Liver (tissue), 9 donors: ENCODE data around the gene RMND1. TPM values are rescaled to one million over a fixed set of nuclear protein-coding genes. Genes with fewer than 3 reads are reported as not detected.

ENCODE experiments used
- DNase-seq: peaks from one replicate; pipeline ENCODE4 v3.0.0-alpha.2; 2017; ENCODE audit warnings: low spot score
- H3K27ac ChIP-seq, 2 donors: one replicate each; pipeline ENCODE4 v1.7.0; 2013; ENCODE audit warnings: inconsistent platforms in 2 of 2, low read length in 2 of 2, control low read depth in 1 of 2, low read depth in 1 of 2, mild to moderate bottlenecking in 1 of 2
- H3K27me3 ChIP-seq, 4 donors: one replicate each; pipeline versions ENCODE4 v1.6.1 to v1.7.0; 2013; ENCODE audit warnings: low read length in 3 of 4, inconsistent platforms in 1 of 4, mild to moderate bottlenecking in 1 of 4, moderate library complexity in 1 of 4; ENCODE audit not compliant: control insufficient read depth in 4 of 4, insufficient read depth in 4 of 4
- H3K36me3 ChIP-seq, 4 donors: one replicate each; pipeline versions ENCODE4 v1.6.1 to v1.7.0; 2013; ENCODE audit warnings: low read length in 3 of 4, mild to moderate bottlenecking in 3 of 4, low read depth in 1 of 4, moderate library complexity in 1 of 4; ENCODE audit not compliant: control insufficient read depth in 4 of 4, insufficient read depth in 3 of 4
- H3K4me1 ChIP-seq, 4 donors: one replicate each; pipeline versions ENCODE4 v1.6.1 to v1.7.0; 2013; ENCODE audit warnings: low read length in 3 of 4, mild to moderate bottlenecking in 3 of 4, moderate library complexity in 1 of 4; ENCODE audit not compliant: control insufficient read depth in 4 of 4, insufficient read depth in 4 of 4
- H3K4me3 ChIP-seq, 3 donors: one replicate each; pipeline versions ENCODE4 v1.6.1 to v1.7.0; 2013; ENCODE audit warnings: low read length in 3 of 3, control low read depth in 1 of 3, low read depth in 1 of 3, mild to moderate bottlenecking in 1 of 3
- H3K9ac ChIP-seq, 2 donors: one replicate each; pipeline ENCODE4 v1.7.0; 2013; ENCODE audit warnings: low read length in 2 of 2, mild to moderate bottlenecking in 2 of 2, moderate library complexity in 2 of 2, control low read depth in 1 of 2, low read depth in 1 of 2
- H3K9me3 ChIP-seq, 4 donors: one replicate each; pipeline versions ENCODE4 v1.6.1 to v1.7.0; 2013; ENCODE audit warnings: low read length in 3 of 4; ENCODE audit not compliant: control insufficient read depth in 4 of 4
- ATF3 ChIP-seq: IDR thresholded peaks from 2 replicates; pipeline ENCODE4 v1.6.1; 2016; ENCODE audit warnings: antibody characterized with exemption
- CTCF ChIP-seq: fragments of 150-350 bp; IDR thresholded peaks from 2 replicates; pipeline ENCODE4 v1.5.1; 2017; ENCODE audit warnings: improper control_type of control experiment, low read depth, low read length; ENCODE audit not compliant: missing input control
- EGR1 ChIP-seq, 2 donors: IDR thresholded peaks; 2 replicates each; pipeline ENCODE4 v1.6.1; 2016 to 2018; ENCODE audit warnings: antibody characterized with exemption in 2 of 2, low read depth in 2 of 2
- FOXA1 ChIP-seq: IDR thresholded peaks from 2 replicates; pipeline ENCODE4 v1.6.1; 2016; ENCODE audit warnings: antibody characterized with exemption
- GABPA ChIP-seq, 2 donors: IDR thresholded peaks in 1 of 2; conservative IDR thresholded peaks in 1 of 2; 2 replicates each; pipeline ENCODE4 v1.6.1; 2016; ENCODE audit warnings: antibody characterized with exemption in 2 of 2, mild to moderate bottlenecking in 1 of 2, moderate library complexity in 1 of 2
- HNF4G ChIP-seq: IDR thresholded peaks from 2 replicates; pipeline ENCODE4 v1.6.1; 2016; ENCODE audit warnings: antibody characterized with exemption
- JUND ChIP-seq, 2 donors: IDR thresholded peaks; 2 replicates each; pipeline ENCODE4 v1.6.1; 2016; ENCODE audit warnings: antibody characterized with exemption in 2 of 2
- MAX ChIP-seq: IDR thresholded peaks from 2 replicates; pipeline ENCODE4 v1.6.1; 2016; ENCODE audit warnings: antibody characterized with exemption
- NR2F2 ChIP-seq: IDR thresholded peaks from 2 replicates; pipeline ENCODE4 v1.6.1; 2016; ENCODE audit warnings: antibody characterized with exemption
- RAD21 ChIP-seq, 2 donors: IDR thresholded peaks; 2 replicates each; pipeline ENCODE4 v1.6.1; 2016; ENCODE audit warnings: antibody characterized with exemption in 2 of 2, mild to moderate bottlenecking in 2 of 2
- RXRA ChIP-seq, 2 donors: IDR thresholded peaks; 2 replicates each; pipeline ENCODE4 v1.6.1; 2017 to 2018; ENCODE audit warnings: antibody characterized with exemption in 2 of 2, mild to moderate bottlenecking in 1 of 2
- TAF1 ChIP-seq: conservative IDR thresholded peaks from 2 replicates; pipeline ENCODE4 v1.6.1; 2016; ENCODE audit warnings: antibody characterized with exemption, mild to moderate bottlenecking
- YY1 ChIP-seq: IDR thresholded peaks from 2 replicates; pipeline ENCODE4 v1.6.1; 2016; ENCODE audit warnings: antibody characterized with exemption, mild to moderate bottlenecking
- ZBTB33 ChIP-seq: IDR thresholded peaks from 2 replicates; pipeline ENCODE4 v1.6.1; 2016; ENCODE audit warnings: antibody characterized with exemption
- WGBS: extraction: QIAGEN DNeasy Blood & Tissue Kit; methylation state at CpG from one replicate; pipeline ENCODE4 v1.1.7; 2013; 5-methylcytosine and 5-hydroxymethylcytosine counted together
- polyA plus RNA-seq, 2 donors: library from polyadenylated mRNA; stranded (reverse) in 1 of 2; unstranded in 1 of 2; fragments of 200-250 nt in 1 of 2; fragments of >200 nt in 1 of 2; fragmentation: Nextera tagmentation in 1 of 2; extraction: Ambion mirVana in 1 of 2; gene quantifications; one replicate each; pipeline versions ENCODE4 v1.2.1 to v1.2.3, GENCODE V29; 2013 to 2015
- total RNA-seq, 2 donors: library from RNA; depleted of rRNA; stranded (reverse); fragments of >200 nt; gene quantifications; one replicate each; pipeline ENCODE4 v1.2.3, GENCODE V29; 2014
- donor health status: healthy.
- donor health status: healthy.
- donor health status: healthy.
- donor health status: healthy.
- donor health status: healthy.

RMND1 gene
- total and polyA plus RNA-seq, 4 donors: 13.2 to 22.6 (median 18.1) TPM

- no peak for TF ChIP-seq CTCF
Observed at GRCh38 chr6:151370509-151371078, 81.3 kb downstream of the RMND1 start (continued).

GRCh38 chr6:151365233-151365632, 86.7 kb downstream of the RMND1 start:
- WGBS: 97% methylated on average over 6 of the region's 6 CpGs
- peaks cover 10 to 21% (median 15%) of the 10 kb centered on the region in 4 donors for H3K36me3 ChIP-seq

More at GRCh38 chr6:151365233-151365632, 86.7 kb downstream of the RMND1 start:
- no peak overlapping the region for H3K4me3 ChIP-seq
- no peak overlapping the region for H3K27ac ChIP-seq
- no peak for TF ChIP-seq GABPA (IDR thresholded peaks at IDR 0.05 in 1 of 2, conservative IDR thresholded peaks at IDR 0.05 in 1 of 2)
- TF ChIP-seq YY1: no peak
- no peak for TF ChIP-seq JUND (IDR thresholded peaks at IDR 0.05)
- no peak for TF ChIP-seq TAF1
- TF ChIP-seq ATF3: no peak
- no peak for TF ChIP-seq ZBTB33
- TF ChIP-seq NR2F2: no peak
- TF ChIP-seq CTCF: no peak
- TF ChIP-seq RXRA (IDR thresholded peaks at IDR 0.05): no peak
- no peak for TF ChIP-seq EGR1 (IDR thresholded peaks at IDR 0.05; ENCODE audit: low read depth in 2 of 2)
- no peak for TF ChIP-seq RAD21 (IDR thresholded peaks at IDR 0.05)
- TF ChIP-seq HNF4G: no peak
- no peak for TF ChIP-seq MAX
- TF ChIP-seq FOXA1: no peak
- H3K4me1 ChIP-seq: peaks cover 0 to 2% (median 0%) of the 10 kb centered on the region in 4 donors
- no peaks in the 10 kb centered on the region for H3K27me3 ChIP-seq
- H3K9ac ChIP-seq: no peak overlapping the region
- no peak for DNase-seq
- H3K9me3 ChIP-seq: no peaks in the 10 kb centered on the region
